NB4 (cell line): Measurements from ENCODE around the gene ADAD2.
A peak's percentile ranks its signal among the peaks of the same experiment; 100 is the strongest.
"Not testable (repeated sequence)": the region's sequence is repeated elsewhere in the genome, so short reads cannot be mapped to it uniquely, and the experiment has no call there.

ENCODE experiments used
- DNase-seq: peaks from one replicate; pipeline ENCODE4 v3.0.0; 2010; ENCODE audit warnings: low read depth
- H3K4me3 ChIP-seq: one replicate; pipeline ENCODE4 v1.5.1; 2011; ENCODE audit warnings: mild to moderate bottlenecking, low read depth, low read length, moderate library complexity
- CTCF ChIP-seq: IDR thresholded peaks from one replicate; pipeline ENCODE4 v1.5.1; 2012; ENCODE audit warnings: low read depth, low read length
- MAX ChIP-seq: IDR thresholded peaks from 2 replicates; pipeline ENCODE4 v1.6.1; 2011; ENCODE audit warnings: low read depth, low read length
- MYC ChIP-seq: IDR thresholded peaks from 2 replicates; pipeline ENCODE4 v1.6.1; 2011; ENCODE audit warnings: low read depth, low read length
- POLR2A ChIP-seq: IDR thresholded peaks from 2 replicates; pipeline ENCODE4 v1.6.1; 2011; ENCODE audit warnings: mild to moderate bottlenecking; ENCODE audit not compliant: insufficient read length; ENCODE audit errors: extremely low read depth

The ADAD2 gene

GRCh38 chr16:84196727-84197394 lies 5.9 kb downstream of the ADAD2 start:
- DNase-seq: no peak
- no peak overlapping the region for H3K4me3 ChIP-seq
- TF ChIP-seq POLR2A: no peak

GRCh38 chr16:84197466-84198128 lies 6.6 kb downstream of the ADAD2 start:
- H3K4me3 ChIP-seq: no peak overlapping the region
- no peak for DNase-seq

GRCh38 chr16:84198401-84198800 lies 7.4 kb downstream of the ADAD2 start:
- H3K4me3 ChIP-seq: no peak overlapping the region
- TF ChIP-seq MAX (no peak), POLR2A (no peak), MYC (no peak), CTCF (no peak)
- DNase-seq: peak; percentile 43

More at GRCh38 chr16:84197466-84198128, 6.6 kb downstream of the ADAD2 start:
- no peak for TF ChIP-seq CTCF
- TF ChIP-seq MYC: no peak
- TF ChIP-seq POLR2A: no peak

GRCh38 chr16:84199097-84199496 lies 8.1 kb downstream of the ADAD2 start:
- H3K4me3 ChIP-seq: no peak overlapping the region
- TF ChIP-seq CTCF (no peak), MYC (no peak), MAX (no peak), POLR2A (no peak)
- DNase-seq: no peak

- DNase-seq: peak; percentile 92
- no peak overlapping the region for H3K4me3 ChIP-seq
- TF ChIP-seq CTCF (no peak), MYC (peak; percentile 72), MAX (peak; percentile 58; the same call in 1 of the 2 replicates), POLR2A (no peak)
Measured at GRCh38 chr16:84199861-84200260, 8.9 kb downstream of the ADAD2 start.

- H3K4me3 ChIP-seq, DNase-seq: not testable (repeated sequence)
Measured at GRCh38 chr16:84204551-84204950, 13.6 kb downstream of the ADAD2 start.

- DNase-seq, H3K4me3 ChIP-seq: not testable (repeated sequence)
Measured at GRCh38 chr16:84205123-84205522, 14.2 kb downstream of the ADAD2 start.
